Measurements from ENCODE around the gene RAPGEFL1.
"Not testable (repeated sequence)": the region's sequence is repeated elsewhere in the genome, so short reads cannot be mapped to it uniquely, and the experiment has no call there.

Gene RAPGEFL1

DNA sequence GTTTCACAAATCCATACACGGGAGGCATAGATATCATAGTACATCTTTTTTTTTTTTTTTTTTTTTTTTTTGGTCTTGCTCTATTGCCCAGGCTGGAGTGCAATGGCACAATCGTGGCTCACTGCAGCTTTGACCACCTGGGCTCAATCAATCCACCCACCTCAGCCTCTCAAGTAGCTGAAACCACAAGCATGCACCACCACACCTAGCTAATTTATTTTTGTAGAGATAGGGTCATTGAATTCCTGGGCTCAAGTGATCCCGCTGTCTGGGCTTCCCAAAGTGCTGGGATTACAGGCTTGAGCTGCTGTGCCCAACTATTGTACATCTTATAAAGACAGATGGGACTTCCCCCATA is 3.5 kb upstream of the RAPGEFL1 start:
- no peak for DNase-seq

DNA sequence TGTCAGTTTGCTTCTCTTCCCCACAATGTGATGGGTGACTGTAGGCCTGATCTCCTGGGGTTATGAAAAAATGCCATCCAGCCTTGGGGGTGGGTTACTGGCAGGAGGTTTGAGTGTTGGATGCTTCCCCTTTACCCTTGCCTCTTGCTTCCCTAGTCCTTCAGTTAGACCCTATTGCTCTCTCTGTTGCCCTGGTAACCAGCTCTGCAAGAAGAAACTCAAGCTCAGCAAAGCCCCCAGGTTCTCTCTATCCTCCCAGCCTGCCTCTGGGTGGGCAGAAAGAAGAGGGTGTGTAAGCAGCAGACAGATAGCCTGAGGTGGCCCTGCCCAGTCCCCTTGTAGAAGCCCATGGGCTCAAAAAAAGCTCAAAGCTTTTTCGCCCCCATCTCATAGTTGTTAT is 2.8 kb upstream of the RAPGEFL1 start:
- no peak for DNase-seq

DNA sequence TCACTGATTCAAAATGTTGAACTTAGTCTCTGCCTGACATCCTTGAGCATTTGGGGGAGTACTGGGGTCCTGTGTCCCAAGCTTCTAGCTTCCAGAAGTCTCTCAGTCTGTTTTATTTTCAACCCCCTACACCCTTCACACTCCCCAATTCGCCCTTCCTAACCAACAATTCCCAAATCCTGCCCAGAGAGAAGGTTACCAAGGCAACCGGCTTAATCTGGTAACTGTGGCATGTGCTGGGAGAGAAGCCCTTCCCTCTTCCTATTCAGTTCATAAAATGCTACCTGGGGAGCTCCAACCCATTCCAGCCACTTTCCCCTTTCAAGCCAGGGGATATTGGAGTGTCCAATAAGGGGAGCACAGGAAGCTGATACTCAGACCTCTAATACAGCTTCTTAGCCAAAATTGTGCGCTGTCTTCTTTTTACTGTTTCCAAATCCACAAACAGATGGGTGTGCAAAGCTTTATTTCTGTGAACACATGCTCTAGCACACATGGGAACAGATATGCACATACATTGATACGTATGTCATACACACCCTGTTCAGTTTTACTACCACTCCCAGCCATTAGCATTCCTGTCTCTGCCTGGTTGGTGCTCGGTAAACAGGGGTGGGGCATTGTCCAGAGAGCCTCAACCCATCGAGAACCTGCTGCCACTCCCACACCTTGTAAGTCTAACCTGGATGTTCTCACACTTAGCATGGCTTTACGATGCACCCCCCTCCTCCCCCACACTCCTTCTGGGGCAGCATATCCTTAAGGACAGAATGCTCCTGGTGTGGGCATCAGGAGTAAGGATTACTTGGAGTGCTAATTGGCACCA is 1.1 kb upstream of the RAPGEFL1 start:
- DNase-seq, result peak in 2 of 56 donors; percentile 6 to 9

DNA sequence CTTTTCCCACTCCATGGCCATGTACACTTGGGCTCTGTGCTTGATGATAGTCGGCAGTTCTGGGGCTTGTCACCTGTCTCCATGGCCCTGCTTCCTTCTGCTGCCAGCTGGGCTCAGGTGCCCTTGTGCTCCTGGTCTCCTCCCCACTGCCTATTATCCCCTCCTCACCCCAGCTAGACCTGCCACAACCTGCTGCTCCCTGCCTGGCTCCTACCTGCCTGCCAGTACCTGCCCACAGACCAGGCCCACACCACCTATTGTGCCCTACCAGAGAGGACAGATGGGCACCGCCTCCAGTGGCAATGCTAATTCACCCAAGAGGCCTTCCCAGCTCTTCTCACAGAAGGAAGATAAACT is 538 bp upstream of the RAPGEFL1 start:
- DNase-seq, result no peak

DNA sequence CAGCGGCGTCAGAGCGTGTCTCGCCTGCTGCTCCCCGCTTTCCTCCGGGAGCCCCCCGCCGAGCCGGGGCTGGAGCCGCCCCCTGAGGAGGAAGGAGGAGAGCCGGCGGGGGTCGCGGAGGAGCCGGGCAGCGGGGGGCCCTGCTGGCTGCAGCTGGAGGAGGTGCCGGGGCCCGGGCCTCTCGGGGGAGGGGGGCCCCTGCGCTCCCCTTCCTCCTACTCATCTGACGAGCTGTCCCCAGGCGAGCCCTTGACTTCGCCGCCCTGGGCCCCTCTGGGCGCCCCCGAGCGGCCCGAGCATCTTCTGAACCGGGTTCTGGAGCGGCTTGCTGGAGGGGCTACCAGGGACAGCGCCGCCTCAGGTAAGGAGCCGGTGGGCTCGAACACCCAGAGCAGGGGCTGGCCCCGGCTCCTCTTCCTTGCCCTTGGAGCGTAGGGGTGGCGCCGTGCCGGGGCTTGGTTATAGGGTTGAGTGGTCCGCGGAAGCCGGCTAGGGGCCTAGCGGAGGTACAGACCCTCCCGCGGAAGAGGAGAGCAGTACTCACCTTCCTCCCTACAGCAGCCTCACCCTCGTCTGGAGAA is 841 bp downstream of the RAPGEFL1 start:
- DNase-seq, result peak in 3 of 56 donors; percentile 10 to 24 (median 23)

DNA sequence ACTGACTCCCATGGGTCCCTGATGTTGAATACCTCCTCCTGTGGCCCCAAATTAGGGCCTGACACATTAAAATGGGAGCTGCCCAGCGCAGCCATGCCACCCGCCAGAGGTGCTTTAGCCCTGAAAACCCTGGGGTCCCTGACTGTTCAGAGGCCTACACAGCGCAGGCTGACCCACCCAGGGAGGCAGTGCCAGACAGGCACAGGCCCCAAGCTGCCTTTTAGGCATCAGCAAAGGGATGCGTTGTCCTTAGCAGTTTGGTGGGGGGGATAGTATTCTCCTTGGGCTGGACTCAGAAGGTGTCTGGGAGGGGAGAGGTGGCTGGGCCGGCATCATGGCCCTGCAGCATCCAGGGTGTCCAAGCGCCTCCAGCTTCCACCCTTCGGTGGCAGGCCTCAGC is 1.4 kb downstream of the RAPGEFL1 start:
- DNase-seq, result no peak

DNA sequence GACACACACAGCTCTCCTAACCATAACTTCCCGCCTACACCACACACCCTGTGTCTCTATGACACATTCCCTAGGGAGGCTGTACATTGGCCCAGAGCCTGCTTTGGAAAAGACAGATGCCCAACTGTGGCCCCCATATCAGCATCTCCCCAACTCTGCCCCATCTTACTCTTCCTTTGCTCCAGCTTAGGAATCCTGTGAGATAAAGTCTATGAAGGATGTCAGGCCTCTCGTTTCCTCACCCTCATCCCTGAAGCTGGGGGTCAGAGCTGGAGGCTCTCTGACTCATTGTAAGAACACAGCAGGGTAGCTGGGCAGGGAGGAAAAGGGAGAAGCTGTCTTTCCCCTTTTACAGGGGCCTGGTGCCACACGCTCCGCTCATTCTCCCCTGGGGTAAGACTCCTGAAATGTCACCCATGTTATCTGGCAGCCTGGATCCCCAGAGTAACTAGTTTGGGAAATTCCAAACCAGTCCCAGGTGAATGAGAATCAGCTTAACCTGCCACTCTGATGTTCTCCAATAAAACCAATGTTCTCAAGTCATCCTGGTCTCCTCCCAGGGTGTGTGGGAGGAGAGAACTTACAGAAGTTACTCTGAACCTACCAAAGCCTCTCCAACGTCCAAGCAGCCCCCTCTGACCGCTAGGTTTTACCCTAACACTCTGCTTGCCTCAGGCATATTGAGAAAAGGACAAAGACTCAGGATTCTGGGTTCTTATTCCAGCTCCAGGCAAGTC is 2.8 kb downstream of the RAPGEFL1 start:
- no peak for DNase-seq

DNA sequence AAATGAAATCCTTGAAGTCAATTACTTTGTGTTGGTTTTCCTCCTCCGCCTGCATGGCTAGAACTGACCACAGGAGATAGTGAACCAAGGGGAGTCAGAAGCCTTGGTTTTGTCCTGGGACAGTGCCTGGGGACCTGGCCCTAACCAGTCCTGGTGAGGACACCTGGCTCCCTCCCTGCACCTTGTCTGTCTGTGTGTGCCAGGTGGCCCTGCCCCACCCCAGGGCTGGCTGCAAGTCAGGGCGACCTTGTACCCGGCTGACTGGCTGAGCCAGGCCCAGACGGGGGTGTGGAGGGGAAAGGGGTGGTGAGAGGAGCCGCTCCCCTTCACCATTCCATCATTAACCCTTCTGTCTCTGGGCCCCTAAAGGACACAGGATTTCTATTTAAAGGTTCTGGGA is 3.4 kb downstream of the RAPGEFL1 start:
- DNase-seq, result no peak

DNA sequence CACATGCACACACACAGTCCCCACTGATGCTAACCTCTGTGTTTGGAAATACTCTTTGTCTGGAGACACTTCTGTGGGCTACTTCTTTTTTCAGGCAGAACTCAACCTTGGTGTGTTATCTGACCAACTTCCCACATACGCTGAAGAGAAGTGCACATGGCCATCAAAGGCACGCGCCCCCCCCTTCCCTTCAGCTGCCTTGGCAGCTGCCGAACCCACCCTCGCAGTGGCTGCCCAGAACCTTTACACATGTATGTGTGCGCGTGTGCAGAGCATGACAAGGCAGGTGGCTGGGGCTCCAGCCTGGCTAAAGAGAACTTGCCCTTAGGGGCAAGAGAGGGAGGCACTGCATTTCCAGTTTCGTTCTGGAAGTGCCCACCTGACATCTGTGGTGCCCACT is 3.9 kb downstream of the RAPGEFL1 start:
- no peak for DNase-seq

DNA sequence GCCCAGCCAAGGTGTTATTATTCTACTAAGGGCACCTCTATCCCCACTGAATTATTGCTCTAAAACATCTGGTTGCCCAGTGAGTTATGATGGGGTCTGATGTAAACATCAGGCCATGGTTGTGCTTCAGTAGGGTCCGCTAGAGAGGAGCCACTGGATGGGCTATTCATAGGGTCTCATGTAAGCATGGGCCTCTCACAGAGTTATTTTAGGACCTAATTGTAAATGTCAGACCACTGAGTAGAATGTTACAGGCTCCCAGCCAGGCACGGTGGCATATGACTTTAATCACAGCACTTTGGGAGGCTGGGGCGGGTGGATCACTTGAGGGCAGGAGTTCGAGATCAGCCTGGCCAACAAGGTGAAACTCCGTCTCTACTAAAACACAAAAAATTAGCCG is 5.3 kb downstream of the RAPGEFL1 start:
- DNase-seq, result no peak

DNA sequence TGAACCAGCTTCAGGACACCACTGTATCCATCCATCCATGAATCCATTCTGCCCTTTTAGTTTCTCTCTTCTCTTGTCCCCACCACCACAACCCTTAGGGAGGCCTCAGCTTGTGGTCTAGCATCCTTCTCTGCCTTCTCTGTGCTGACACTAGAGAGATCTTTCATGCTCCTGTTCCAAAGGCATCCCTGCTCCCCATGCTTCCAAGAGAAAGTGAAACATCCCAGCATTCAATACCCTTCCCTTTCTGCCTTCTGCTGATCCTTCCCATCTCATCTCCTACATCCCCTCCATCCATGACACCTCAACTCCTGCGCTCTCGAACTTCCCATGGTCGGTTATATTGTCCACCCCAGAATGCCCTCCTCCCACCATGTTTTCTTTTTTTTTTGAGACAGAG is 10.0 kb downstream of the RAPGEFL1 start:
- no peak for DNase-seq

DNA sequence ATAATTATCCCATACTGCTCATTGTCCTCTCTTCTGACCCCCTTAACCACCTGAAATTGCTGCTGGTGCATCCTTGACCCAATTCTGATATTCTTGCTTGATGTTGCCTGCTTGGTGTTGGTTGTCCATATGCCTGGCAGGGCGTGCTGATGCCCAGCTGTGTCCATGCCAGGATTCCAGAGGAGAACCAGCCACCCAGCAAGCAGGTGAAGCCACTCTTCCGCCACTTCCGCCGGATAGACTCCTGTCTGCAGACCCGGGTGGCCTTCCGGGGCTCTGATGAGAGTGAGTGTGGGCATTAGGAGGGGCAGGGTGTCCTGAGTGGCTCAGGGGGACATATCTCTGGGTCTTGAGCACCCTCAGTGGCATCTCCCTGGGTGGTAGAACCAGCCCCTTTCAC is 11.4 kb downstream of the RAPGEFL1 start:
- no peak for DNase-seq

DNA sequence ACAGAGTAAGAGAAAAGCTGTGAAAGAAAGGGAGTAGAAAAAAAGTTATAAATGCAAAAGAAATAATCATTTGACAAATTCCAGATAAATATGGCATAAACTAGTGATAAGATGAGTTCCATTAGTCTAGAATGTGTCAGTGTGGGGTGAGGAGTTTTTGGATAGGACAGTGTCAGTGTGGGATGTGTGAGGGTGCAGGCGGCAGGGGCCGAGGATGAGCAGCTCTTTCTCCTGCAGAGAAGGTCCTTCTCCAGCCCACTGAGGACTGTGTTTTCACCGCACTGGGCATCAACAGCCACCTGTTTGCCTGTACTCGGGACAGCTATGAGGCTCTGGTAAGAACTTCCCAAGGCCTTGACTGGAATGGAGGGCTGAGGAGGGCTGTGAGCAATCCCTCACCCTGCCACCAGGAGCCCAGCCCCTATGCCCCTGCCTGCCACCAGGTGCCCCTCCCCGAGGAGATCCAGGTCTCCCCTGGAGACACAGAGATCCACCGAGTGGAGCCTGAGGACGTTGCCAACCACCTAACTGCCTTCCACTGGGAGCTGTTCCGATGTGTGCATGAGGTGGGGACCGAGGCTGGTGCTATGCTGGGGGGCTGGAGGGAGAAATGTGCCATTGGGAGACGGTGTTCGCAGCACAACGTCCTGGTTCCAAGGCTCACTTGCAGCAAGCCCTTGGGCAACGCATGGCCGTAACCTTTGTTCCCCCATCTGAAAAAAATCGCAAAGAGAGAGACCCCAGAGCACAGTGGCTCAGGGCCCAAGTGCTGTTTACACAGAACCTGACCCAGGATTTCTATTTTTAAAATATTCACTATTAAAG is 13.1 kb downstream of the RAPGEFL1 start:
- no peak for DNase-seq

DNA sequence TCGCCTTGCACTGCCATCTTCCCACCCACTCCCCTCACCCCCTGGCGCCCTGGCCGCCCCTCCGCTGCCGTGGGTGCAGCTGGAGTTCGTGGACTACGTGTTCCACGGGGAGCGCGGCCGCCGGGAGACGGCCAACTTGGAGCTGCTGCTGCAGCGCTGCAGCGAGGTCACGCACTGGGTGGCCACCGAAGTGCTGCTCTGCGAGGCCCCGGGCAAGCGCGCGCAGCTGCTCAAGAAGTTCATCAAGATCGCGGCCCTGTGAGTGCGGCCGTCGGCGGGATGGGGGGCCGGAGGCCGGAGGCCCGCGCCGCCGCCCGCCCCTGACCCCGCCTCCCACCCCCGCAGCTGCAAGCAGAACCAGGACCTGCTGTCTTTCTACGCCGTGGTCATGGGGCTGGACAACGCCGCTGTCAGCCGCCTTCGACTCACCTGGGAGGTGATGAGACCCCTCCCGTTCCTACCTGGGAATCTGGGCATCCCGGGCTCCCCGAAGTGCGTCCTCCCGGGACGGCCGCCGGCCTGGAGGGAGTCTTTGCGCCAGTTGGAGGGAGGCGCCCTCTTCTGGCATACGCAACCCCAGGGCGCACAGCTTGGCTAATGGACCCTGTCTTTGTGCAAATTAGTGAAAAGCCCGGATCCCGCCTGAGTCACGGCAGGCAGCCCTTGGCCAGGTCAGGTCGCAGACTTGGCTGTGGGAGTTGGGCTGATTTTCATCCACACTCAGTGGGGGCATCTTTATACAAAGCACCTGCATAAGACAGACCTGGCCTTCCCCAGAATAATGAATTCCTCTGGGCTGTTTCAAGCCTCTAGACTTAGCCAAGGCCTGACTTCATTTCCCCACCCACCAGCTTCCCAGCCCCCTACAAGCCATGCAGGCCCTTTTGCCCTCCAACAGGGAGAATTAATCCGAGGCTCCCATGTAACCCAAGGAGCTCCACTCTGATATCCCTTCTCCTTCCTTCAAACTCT is 14.3 kb downstream of the RAPGEFL1 start:
- peak in 50 of 56 donors; percentile 21 to 80 (median 55) for DNase-seq

DNA sequence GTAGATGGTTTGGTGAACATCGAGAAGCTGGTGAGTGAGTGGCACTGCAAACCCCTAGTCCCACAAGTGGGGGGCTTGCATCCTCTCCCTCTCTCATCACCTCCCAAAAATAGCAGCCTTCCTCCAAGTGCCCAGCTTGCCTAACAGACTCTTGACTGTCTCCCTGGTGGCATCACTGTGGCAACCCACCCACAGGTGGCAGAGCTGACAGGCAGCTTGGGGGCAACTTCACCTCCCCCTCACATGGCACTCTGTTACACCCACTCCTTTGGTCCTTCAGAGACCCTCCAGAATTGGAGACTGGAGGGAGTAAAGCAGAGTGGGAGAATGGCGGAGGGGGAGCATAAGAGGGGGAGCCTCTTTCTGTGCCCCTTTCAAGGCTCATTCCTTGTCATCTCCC is 15.7 kb downstream of the RAPGEFL1 start:
- peak in 2 of 56 donors; percentile 7 to 18 for DNase-seq

DNA sequence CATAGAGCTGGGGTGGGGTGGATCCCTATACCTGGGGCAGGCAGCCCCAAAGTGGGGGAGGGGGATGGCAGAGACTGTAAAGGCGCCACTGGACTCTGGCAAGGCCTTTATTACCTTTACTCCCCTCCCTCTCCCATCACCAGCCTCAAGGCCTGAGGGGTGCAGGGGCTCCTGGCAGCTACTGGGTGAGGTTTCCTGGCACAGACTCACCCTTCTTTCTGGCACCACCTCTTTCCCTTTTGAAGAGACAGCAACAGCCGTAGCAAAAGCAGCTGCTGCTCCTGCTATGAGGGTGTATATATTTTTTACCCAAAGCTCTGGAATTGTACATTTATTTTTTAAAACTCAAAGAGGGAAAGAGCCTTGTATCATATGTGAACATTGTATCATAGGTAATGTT is 17.6 kb downstream of the RAPGEFL1 start:
- DNase-seq, result peak in 2 of 56 donors; percentile 13 to 21

DNA sequence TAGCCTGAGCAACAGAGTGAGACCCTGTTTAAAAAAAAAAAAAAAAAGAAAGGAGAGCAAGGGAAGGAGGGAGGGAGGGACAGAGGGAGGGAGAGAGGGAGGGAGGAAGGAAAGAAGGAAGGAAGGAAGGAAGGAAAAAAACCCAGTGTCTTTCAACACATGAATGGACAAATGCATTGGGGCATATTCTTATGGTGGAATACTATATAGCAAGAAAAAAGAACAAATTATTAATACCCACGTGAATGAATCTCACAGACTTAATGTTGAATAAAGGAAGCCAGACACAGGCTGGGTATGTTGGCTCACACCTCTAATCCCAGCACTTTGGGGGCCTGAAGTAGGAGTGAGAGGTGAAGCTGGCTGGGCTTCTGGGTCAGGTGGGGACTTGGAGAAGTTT is 20.3 kb downstream of the RAPGEFL1 start:
- DNase-seq, result no peak

DNA sequence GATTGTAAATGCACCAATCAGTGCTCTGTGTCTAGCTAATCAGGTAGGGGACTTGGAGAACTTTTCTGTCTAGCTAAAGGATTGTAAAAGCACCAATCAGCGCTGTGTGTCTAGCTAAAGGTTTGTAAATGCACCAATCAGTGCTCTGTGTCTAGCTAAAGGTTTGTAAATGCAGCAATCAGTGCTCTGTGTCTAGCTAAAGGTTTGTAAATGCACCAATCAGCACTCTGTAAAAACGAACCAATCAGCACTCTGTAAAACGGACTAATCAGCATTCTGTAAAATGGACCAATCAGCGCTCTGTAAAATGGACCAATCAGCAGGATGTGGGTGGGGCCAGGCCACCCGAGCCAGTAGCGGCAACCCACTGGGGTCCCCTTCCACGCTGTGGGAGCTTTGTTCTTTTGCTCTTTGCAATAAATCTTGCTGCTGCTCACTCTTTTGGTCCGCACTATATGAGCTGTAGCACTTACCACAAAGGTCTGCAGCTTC is 20.7 kb downstream of the RAPGEFL1 start:
- DNase-seq, result not testable (repeated sequence)

DNA sequence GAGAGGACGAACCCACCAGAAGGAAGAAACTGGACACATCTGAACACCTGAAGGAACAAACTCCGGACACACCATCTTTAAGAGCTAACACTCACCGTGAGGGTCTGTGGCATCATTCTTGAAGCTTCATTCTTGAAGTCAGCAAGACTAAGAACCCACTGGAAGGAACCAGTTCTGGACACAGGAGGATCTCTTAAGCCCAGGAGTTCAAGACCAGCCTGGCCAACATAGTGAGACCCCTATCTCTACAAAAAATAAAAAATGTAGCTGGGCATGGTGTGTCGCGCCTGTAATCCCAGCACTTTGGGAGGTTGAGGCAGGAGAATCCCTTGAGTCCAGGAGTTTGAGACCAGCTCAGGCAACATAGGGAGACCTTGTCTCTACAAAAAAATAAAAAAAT is 21.3 kb downstream of the RAPGEFL1 start:
- no peak for DNase-seq

DNA sequence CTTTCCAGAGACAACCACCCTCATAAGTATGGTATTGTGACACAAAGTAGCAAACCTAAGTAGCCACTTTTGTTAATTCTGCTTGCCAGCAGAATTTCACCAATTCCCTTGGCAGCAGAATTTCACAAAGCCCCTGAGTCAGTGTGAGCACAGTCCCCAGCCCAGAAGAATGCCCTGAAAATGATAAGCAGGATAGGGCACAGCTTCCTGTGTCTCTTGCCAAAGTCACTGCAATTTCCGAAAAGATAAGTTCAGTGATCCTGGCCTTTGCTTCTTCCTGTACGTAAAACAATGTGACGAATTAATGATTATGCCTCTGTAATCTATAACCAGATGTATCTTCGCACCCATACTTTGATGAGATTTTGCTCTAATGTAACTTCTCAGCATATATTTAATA is 25.9 kb downstream of the RAPGEFL1 start:
- no peak for DNase-seq
